ENCODE measurements around the gene TASP1. TPM values are rescaled to one million over a fixed set of nuclear protein-coding genes. Genes with fewer than 3 reads are reported as not detected.

TASP1 gene
- total RNA-seq, 1 experiment from 2014 or later, result 8.9 TPM

DNA sequence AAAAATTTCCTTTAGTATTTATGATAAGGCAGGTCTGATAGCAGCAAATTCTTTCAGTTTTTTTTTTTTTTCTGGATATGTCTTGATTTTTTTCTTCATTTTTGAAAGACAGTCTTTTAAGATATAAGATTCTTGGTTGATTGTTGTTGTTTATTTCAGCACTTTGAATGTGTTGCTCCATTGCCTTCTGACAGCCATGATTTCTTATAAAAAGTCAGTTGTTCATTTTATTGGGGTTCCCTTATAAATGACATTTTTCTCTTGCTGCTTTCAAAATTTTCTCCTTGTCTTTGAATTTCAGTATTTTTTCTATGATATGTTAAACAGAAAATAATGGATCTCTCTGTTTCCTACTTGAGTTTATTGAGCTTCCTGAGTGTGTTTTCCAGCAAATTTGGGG, 265.3 kb downstream of the TASP1 start:
- POLR2A ChIA-PET, result no interaction called here
- H3K27ac ChIP-seq (ENCODE audit: low read length), result no peak overlapping the region
- TF ChIP-seq, protein P1, sequence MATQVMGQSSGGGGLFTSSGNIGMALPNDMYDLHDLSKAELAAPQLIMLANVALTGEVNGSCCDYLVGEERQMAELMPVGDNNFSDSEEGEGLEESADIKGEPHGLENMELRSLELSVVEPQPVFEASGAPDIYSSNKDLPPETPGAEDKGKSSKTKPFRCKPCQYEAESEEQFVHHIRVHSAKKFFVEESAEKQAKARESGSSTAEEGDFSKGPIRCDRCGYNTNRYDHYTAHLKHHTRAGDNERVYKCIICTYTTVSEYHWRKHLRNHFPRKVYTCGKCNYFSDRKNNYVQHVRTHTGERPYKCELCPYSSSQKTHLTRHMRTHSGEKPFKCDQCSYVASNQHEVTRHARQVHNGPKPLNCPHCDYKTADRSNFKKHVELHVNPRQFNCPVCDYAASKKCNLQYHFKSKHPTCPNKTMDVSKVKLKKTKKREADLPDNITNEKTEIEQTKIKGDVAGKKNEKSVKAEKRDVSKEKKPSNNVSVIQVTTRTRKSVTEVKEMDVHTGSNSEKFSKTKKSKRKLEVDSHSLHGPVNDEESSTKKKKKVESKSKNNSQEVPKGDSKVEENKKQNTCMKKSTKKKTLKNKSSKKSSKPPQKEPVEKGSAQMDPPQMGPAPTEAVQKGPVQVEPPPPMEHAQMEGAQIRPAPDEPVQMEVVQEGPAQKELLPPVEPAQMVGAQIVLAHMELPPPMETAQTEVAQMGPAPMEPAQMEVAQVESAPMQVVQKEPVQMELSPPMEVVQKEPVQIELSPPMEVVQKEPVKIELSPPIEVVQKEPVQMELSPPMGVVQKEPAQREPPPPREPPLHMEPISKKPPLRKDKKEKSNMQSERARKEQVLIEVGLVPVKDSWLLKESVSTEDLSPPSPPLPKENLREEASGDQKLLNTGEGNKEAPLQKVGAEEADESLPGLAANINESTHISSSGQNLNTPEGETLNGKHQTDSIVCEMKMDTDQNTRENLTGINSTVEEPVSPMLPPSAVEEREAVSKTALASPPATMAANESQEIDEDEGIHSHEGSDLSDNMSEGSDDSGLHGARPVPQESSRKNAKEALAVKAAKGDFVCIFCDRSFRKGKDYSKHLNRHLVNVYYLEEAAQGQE (IDR thresholded peaks at IDR 0.05; ENCODE audit: insufficient read depth in 1 of 2, low read depth in 2 of 2, low read length in 1 of 2), result no peak
- TF ChIP-seq, protein P2, sequence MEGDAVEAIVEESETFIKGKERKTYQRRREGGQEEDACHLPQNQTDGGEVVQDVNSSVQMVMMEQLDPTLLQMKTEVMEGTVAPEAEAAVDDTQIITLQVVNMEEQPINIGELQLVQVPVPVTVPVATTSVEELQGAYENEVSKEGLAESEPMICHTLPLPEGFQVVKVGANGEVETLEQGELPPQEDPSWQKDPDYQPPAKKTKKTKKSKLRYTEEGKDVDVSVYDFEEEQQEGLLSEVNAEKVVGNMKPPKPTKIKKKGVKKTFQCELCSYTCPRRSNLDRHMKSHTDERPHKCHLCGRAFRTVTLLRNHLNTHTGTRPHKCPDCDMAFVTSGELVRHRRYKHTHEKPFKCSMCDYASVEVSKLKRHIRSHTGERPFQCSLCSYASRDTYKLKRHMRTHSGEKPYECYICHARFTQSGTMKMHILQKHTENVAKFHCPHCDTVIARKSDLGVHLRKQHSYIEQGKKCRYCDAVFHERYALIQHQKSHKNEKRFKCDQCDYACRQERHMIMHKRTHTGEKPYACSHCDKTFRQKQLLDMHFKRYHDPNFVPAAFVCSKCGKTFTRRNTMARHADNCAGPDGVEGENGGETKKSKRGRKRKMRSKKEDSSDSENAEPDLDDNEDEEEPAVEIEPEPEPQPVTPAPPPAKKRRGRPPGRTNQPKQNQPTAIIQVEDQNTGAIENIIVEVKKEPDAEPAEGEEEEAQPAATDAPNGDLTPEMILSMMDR (IDR thresholded peaks at IDR 0.05), result no peak
- TF ChIP-seq POLR2AphosphoS5 (IDR thresholded peaks at IDR 0.05; ENCODE audit: low read depth, low read length) (no peak), SIN3A (IDR thresholded peaks at IDR 0.05; ENCODE audit: borderline replicate concordance, insufficient read depth, low read depth, low read length) (no peak), TCF7L2 (IDR thresholded peaks at IDR 0.05; ENCODE audit: low read depth, low read length) (no peak)
- intact Hi-C loops (cut with micrococcal nuclease; ENCODE audit: unreplicated experiment) (no loop called here), in situ Hi-C loops (cut with HindIII; ENCODE audit: low pct_unique_long_range_greater_than_20kb, low sequenced_read_pairs) (no loop called here)
- DNase-seq (ENCODE audit: low read depth, low spot score) (no peak), ATAC-seq (no peak)
- CTCF ChIA-PET, result no interaction called here
- H3K4me1 ChIP-seq (ENCODE audit: control insufficient read depth, insufficient read depth, low read length), result no peaks in the 10 kb centered on the region
- H3K9me3 ChIP-seq (ENCODE audit: control insufficient read depth, insufficient read depth, low read depth, low read length), result no peaks in the 10 kb centered on the region; the same call in 1 of the 2 replicates
- H3K36me3 ChIP-seq (ENCODE audit: control insufficient read depth, insufficient read depth, low read length), result no peaks in the 10 kb centered on the region
- H3K4me3 ChIP-seq (ENCODE audit: low read depth in 2 of 2, low read length in 2 of 2), result no peak overlapping the region
- BruUV-seq (replicated peaks), result no TSS peak
- H3K27me3 ChIP-seq (ENCODE audit: control insufficient read depth, insufficient read depth, low read length), result no peaks in the 10 kb centered on the region

DNA sequence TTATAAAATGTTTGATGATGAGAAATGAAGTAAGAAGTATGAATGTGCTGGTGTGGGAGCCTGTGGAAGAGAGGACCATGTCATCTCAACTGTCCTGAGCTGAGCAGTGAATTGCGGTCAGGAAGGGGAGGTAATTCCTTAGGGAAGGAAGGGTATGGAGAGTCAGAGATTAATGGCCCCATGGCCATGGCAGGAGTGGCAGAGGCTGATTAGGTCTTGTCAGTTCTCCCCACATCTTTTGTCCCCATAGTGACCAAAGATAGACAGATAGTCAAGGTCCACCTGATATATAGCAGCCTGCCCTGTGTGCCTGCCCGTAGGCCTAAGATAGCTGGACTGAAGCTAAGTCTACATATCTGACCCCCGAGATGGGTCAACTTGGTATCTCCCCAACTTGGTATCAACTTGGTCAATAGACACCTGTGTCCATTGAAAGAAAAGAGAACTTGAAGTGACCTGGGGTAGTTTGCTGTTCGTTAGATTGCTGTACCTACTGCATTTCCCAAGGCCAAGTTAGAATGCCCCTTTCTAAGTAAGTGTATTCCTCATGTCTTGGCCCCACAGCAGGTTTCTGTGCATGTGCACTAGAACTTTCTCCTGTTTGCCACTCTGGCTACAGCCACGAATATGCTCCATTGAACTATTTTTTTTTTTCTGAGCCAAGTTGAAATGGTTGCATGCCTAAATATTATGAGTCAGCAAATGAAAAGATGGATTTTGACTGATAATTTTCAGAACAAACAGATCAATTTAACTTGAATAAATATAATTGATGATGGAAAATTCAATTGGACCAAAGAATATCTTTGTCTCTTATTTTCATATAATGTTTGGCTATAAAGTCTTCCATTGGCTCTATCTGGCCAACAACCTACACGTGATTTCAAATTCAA, 274.2 kb downstream of the TASP1 start:
- POLR2A ChIA-PET, result no interaction called here
- DNase-seq (ENCODE audit: low read depth, low spot score), result no peak
- BruUV-seq (replicated peaks), result no TSS peak
- intact Hi-C loops (cut with micrococcal nuclease; ENCODE audit: unreplicated experiment) (no loop called here), in situ Hi-C loops (cut with HindIII; ENCODE audit: low pct_unique_long_range_greater_than_20kb, low sequenced_read_pairs) (no loop called here)
- Histone ChIP-seq H3K4me1 (ENCODE audit: control insufficient read depth, insufficient read depth, low read length) (no peaks in the 10 kb centered on the region), H3K27me3 (ENCODE audit: control insufficient read depth, insufficient read depth, low read length) (no peaks in the 10 kb centered on the region), H3K36me3 (ENCODE audit: control insufficient read depth, insufficient read depth, low read length) (no peaks in the 10 kb centered on the region), H3K27ac (ENCODE audit: low read length) (no peak overlapping the region), H3K9me3 (ENCODE audit: control insufficient read depth, insufficient read depth, low read depth, low read length) (no peaks in the 10 kb centered on the region), H3K4me3 (ENCODE audit: low read depth in 2 of 2, low read length in 2 of 2) (no peak overlapping the region)
- TF ChIP-seq SIN3A (IDR thresholded peaks at IDR 0.05; ENCODE audit: borderline replicate concordance, insufficient read depth, low read depth, low read length), result no peak
- TF ChIP-seq, protein P2 (IDR thresholded peaks at IDR 0.05), result no peak
- no peak for TF ChIP-seq TCF7L2 (IDR thresholded peaks at IDR 0.05; ENCODE audit: low read depth, low read length)
- TF ChIP-seq, protein P1 (IDR thresholded peaks at IDR 0.05; ENCODE audit: insufficient read depth in 1 of 2, low read depth in 2 of 2, low read length in 1 of 2), result no peak
- no peak for TF ChIP-seq POLR2AphosphoS5 (IDR thresholded peaks at IDR 0.05; ENCODE audit: low read depth, low read length)
- CTCF ChIA-PET, result no interaction called here
- no peak for ATAC-seq

All from Panc1 (cell line).